ENCODE results near the gene FAM25G.
"Not testable (repeated sequence)": the region's sequence is repeated elsewhere in the genome, so short reads cannot be mapped to it uniquely, and the experiment has no call there.

DNA sequence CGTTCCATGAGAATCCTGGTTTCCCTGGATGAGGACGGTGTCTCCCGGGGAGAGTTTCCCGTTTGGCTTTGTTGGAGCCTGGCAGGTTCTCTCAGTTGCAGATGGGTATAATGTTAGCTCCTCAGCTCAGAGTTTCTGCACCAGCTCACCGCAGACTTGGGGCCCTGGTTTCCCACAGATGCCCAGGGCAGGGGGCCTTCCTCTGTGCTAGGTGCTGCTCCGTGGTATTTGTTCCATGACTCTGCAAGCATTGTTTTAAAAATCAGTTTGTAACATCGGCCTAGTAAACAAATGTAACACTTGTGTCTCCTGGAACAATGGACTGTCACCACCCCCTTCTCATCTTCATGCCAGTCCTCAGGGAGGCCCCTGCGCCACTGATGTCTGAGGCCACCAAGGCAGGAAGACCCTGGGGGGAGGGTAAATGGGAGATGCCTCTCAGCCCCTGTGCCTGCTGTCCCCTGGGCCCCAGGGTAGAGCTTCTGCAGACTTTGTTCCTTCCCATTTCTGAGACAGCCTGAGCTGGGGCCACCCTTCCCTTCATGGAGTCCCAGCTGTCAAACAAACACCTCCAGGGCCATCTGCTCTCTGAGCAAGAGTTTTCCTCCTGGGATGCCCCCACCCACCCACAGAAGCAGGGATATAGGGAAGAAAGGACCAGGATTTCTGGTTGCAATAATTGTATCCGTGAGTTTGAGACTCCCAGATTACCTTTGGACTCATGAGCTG is 36.0 kb downstream of the FAM25G start:
- TF ChIP-seq, protein P1, sequence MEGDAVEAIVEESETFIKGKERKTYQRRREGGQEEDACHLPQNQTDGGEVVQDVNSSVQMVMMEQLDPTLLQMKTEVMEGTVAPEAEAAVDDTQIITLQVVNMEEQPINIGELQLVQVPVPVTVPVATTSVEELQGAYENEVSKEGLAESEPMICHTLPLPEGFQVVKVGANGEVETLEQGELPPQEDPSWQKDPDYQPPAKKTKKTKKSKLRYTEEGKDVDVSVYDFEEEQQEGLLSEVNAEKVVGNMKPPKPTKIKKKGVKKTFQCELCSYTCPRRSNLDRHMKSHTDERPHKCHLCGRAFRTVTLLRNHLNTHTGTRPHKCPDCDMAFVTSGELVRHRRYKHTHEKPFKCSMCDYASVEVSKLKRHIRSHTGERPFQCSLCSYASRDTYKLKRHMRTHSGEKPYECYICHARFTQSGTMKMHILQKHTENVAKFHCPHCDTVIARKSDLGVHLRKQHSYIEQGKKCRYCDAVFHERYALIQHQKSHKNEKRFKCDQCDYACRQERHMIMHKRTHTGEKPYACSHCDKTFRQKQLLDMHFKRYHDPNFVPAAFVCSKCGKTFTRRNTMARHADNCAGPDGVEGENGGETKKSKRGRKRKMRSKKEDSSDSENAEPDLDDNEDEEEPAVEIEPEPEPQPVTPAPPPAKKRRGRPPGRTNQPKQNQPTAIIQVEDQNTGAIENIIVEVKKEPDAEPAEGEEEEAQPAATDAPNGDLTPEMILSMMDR (IDR thresholded peaks at IDR 0.05): not testable (repeated sequence)
- not testable (repeated sequence) for TF ChIP-seq SIN3A (IDR thresholded peaks at IDR 0.05; ENCODE audit: borderline replicate concordance, insufficient read depth, low read depth, low read length); POLR2AphosphoS5 (IDR thresholded peaks at IDR 0.05; ENCODE audit: low read depth, low read length)
